NCI-H146 treated with DMSO at 0.1 percent for 48 hours (cell line): ENCODE measurements around the gene RAPH1.
A peak's percentile ranks its signal among the peaks of the same experiment; 100 is the strongest.

Experiments used
- DNase-seq: peaks from one replicate; lab custom pipeline; 2025; ENCODE audit not compliant: unreplicated experiment; lab: John Stamatoyannopoulos, UW

Gene RAPH1

DNA sequence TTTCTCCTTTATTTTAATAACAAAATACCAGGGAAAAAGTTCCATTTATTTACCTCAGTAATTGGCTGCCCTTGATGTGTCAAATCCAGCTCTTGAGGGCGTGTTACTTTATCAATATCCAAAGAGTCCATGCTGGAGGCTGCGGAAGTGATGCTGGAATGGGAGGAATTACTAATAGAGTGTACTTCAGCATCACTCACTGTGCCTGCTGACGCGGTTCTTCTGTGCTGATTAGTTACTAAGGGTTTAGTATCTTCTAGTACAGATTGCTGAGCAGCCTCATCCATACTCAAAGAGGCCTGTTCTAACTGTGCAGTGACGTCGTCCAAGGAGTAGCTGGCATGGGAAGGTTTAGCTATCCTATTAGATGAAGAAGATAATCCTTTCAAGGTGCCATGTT is 45.6 kb downstream of the RAPH1 start:
- no peak for DNase-seq

DNA sequence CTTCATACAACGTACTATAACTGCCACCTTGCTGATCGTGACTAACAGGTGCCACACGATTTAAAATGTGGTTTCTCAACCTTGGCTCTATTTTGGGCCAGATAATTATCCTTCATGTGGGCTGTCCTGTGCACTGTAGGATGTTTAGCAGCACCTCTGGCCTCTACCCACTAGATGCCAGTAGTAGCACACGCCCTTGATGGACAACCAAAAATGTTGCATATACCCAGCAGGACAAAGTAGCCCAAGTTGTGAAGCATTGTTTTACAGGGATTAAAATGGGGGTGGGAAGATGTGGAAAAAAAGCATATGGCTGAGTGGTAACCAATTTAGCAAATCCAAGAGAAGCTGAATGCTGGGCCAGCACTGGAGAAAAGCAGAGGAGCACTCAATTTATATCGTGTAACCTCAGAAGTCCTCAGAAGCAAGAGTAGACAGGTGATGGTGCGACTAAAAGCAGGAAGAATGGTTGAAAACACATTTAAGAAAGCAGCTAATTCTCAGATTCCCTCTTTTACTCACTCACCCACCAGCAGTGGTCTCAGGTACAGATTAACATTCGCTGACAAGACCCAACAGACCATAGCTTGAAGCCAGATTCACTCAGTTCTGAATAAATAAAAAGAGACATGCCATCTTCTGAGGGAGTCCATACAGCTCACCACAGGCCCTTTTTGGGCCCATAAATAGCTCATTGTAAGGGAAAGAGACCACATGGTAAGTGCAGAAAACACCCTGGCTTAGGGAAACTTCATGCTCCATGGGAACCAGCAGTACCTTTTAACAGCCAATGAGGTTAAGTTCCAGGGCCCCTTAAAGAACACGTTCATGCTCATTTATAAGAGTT is 50.6 kb downstream of the RAPH1 start:
- no peak for DNase-seq

- DNase-seq: no peak
These were observed 54.5 kb downstream of the RAPH1 start for GRCh38 chr2:203480623-203481022.

GRCh38 chr2:203476881-203477280 is 58.2 kb downstream of the RAPH1 start:
- no peak for DNase-seq

DNA sequence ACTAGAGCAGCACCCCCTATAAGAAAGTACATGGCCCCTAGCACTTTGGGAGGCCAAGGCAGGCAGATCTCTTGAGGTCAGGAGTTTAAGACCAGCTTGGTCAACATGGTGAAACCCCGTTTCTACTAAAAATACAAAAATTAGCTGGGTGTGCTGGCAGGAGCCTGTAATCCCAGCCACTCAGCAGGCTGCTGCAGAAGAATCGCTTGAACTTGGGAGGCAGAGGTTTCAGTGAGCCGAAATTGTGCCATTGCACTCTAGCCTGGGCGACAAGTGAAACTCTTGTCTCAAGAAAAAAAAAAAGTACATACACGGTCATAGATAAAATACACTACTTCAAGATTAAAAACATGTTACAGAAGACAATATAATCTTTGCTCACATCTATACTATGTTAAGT is 63.8 kb downstream of the RAPH1 start:
- DNase-seq: no peak

DNA sequence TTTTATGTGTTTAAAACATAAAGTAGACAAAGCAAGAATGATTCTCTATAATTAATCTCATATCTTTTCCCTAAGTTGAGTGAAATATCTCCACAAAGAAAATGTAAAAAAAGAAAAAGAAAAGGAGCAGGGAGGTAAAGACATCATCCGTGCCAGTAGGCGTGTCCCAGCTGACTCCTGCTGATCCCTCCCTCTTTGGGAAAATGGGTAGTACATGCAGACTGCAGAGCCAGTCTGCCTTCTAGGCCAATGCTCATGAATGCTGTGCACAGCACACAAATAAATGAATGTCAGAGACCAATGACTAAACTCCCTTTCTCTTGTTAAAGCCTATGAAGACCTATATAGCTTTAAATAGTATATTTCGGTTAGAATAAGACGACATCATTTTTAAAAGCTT is 64.7 kb downstream of the RAPH1 start:
- no peak for DNase-seq

DNA sequence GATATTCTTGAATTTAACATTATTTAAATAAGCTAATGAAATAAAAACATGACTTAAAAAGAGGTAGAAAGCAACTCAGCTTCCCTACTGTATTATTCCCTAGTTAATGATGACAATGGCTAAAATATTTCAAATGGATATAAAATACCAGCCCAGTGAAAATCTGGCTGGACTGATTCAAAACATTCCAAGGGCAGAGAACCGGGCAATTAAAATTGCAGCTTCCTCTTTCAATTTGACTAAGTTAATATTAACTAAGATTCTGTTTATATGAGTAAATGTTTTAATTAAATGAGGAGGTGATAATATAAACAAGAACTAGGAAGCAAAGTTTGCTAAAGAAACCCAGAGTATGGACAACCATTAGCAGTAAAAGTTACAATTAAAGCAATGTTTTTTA is 65.6 kb downstream of the RAPH1 start:
- no peak for DNase-seq

- DNase-seq: no peak
These were observed 71.8 kb downstream of the RAPH1 start for GRCh38 chr2:203463266-203463678.

DNA sequence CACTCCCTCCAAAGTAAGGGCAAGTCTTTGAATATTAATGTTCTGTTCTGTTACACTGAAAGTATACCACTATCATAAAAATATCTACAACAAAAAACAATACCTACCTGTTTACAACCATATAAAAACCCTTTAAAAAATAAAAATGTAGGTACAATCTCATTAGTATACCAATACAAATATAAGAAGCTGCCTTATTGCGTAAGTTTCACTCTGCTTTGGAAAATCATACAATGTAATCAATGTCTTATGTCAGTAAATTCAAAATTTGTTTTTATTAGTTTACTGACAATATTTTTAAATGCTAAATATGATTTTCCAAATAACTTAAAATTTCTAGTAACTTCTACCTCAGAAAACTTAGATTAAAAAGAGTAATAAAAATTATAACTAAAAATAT is 72.8 kb downstream of the RAPH1 start:
- no peak for DNase-seq

DNA sequence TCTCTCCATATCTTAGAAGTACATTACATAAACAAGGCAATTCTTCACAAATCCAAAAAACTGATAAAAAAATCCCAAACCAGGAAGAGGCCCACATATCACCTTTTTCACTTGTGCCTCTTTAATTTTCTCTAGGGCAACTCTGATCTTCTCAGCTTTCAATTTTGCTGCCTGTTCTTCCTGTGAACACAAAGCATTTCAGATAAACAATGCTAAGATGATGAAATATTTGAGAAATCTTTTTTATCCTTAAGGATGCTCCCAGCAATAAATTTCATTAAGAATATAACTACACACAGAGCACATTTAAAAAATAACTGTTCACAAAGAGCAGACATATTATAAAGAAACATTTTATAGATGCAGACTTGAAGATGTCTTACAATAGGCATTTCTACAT is 73.4 kb downstream of the RAPH1 start:
- no peak for DNase-seq

GRCh38 chr2:203455209-203455608 is 79.9 kb downstream of the RAPH1 start:
- no peak for DNase-seq

DNA sequence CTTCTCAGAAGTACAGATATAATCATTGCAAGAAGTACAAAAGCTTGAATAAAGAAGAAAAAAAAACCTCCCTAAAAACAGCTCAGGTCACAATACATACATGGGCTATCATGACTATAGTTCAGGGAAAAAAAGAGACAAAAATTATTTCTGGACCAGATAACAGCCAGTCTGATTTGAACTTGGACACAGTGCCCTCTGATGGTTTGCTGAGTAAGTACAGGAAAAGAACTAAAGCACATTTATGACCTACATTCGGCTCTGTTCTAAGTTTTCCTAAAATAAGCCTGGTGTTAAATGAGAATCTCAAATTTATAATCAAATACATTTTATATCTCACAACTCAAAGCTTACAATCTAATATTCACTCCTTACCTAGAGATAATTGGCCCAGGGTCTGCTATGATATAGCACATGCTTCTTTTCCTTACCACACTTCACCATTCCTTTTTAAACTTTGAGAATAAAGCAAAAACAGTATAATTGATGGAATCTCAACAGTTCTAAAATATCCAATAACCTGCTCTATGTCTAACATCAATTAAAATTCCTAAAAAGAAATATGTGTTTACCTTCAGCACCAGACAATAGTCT is 81.1 kb downstream of the RAPH1 start:
- peak; percentile 21 for DNase-seq

DNA sequence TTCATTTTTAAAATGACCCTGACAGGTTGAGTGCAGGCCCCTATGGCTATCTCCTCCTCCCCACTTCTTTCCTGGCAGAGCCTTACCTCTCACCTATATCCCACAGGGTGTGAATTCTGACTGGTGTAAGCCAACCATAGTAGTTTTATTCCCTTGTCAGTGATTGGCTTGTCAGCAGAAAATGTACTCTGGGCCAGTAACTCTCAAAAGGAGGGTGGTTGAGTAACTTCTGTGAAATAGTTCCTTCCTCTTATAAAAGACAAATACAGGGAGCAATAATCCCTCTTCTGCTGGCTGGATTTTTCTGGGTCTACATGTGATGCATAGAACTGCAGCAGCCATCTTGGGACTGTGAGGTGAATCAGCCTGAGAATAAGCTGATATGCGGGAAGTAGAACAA is 83.4 kb downstream of the RAPH1 start:
- no peak for DNase-seq

DNA sequence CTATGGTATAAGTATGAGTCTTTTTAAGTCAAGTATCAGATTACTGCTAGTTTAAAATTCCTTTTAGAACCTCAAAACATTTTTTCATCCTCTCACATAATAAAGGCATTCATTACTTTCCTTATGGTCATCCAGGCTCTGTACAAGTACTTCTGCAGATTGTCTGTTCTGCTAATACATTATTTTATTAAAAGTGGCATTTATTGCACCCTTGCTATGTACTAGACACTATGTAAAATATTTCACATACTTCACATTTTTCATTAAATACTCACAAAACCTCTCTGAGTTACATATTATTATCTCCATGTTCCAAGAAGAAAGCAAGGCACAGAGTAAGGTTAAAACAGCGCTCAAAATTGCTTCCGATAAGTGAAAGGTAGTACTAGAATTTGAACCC is 84.1 kb downstream of the RAPH1 start:
- no peak for DNase-seq

GRCh38 chr2:203450561-203450960 is 84.5 kb downstream of the RAPH1 start:
- DNase-seq: no peak

DNA sequence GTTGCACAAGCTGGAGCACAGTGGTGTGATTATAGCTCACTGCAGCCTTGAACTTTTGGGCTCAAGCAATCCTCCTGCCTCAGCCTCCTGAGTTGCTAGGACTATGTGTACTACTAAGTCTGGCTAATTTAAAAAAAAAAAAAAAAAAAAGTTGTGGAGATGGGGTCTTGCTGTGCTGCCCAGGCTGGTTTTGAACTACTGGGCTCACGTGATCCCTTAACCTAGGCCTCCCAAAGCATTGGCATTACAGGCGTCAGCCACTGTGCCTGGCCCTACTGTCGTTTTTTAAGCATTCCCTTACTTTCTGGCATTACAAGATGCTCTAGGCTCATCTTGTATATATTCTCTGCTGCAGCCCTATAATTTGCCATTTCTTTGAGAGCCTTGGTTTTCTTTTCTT is 88.3 kb downstream of the RAPH1 start:
- DNase-seq: no peak

- DNase-seq: no peak
These were observed 89.0 kb downstream of the RAPH1 start for GRCh38 chr2:203446071-203446481.

GRCh38 chr2:203444738-203445137 is 90.4 kb downstream of the RAPH1 start:
- DNase-seq: no peak

- DNase-seq: no peak
These were observed 92.6 kb downstream of the RAPH1 start for GRCh38 chr2:203442463-203442862.

- no peak for DNase-seq
These were observed 93.6 kb downstream of the RAPH1 start for GRCh38 chr2:203441463-203441862.

DNA sequence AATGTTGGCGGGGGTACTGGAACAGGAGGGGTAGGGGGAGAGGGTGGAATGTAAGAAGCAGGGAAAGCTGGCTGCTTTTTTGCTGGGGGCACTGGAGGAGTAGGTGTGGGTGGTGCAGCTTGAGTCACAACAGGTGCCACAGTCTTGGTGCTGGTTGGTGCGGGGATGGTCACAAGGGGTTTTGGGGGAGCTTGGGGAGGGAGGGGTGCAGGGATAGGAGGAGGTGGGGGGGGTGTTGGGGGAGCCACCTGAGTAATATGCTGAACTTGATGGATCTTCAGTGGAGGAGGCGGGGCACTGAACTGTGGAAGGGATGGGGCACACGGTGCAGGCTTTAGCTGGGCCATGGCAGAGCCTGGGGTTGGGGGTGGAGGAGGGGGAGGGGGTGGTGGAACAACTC is 94.4 kb downstream of the RAPH1 start:
- no peak for DNase-seq

- DNase-seq: no peak
These were observed 96.6 kb downstream of the RAPH1 start for GRCh38 chr2:203438528-203438927.

GRCh38 chr2:203437511-203437910 is 97.6 kb downstream of the RAPH1 start:
- no peak for DNase-seq
